ENCODE measurements around the gene RDH11. TPM values are rescaled to one million over a fixed set of nuclear protein-coding genes. Genes with fewer than 3 reads are reported as not detected.

RDH11 gene
- polyA plus RNA-seq, 3 donors: 64.9 to 70.7 (median 65.4) TPM

GRCh38 chr14:67668559-67668958, 27.0 kb downstream of the RDH11 start:
- peaks cover 0 to 13% of the 10 kb centered on the region in 2 donors for H3K36me3 ChIP-seq (replicated peaks in 1 of 2; ENCODE audit: control insufficient read depth in 1 of 2, insufficient read depth in 2 of 2, low read length in 2 of 2)
- intact Hi-C loops (cut with micrococcal nuclease): loop anchor here in 1 of 2 donors (5.0 kb wide), 4 partner anchors 34 to 241 kb away; partner anchors contain the start of genes ARG2 and RDH12
- peaks cover 100% of the 10 kb centered on the region for H3K79me2 ChIP-seq (ENCODE audit: insufficient read depth, low read length)
- Mint-ChIP-seq H3K36me3 (peaks cover 6 to 27% of the 10 kb centered on the region in 2 donors), H3K27ac (no peak overlapping the region), H3K9me3 (no peaks in the 10 kb centered on the region), H3K27me3 (ENCODE audit: low read depth in 3 of 3) (peaks cover 0 to 2% (median 0%) of the 10 kb centered on the region in 3 donors), H3K4me1 (peaks cover 42% of the 10 kb centered on the region), H3K4me3 (no peak overlapping the region)
- no peaks in the 10 kb centered on the region for H3K27me3 ChIP-seq (ENCODE audit: control insufficient read depth in 2 of 2, insufficient read depth in 2 of 2, low read length in 2 of 2)
- no peaks in the 10 kb centered on the region for H3K9me3 ChIP-seq (replicated peaks in 1 of 2; ENCODE audit: control insufficient read depth in 1 of 2, insufficient read depth in 1 of 2, low read length in 2 of 2)
- H2AFZ ChIP-seq (ENCODE audit: insufficient read depth, low read depth, low read length, poor library complexity, severe bottlenecking): no peak overlapping the region
- no peak overlapping the region for H3K4me3 ChIP-seq (replicated peaks in 1 of 3; ENCODE audit: low read depth in 2 of 3, low read length in 3 of 3)
- no peak overlapping the region for H3K27ac ChIP-seq (ENCODE audit: low read depth in 1 of 2, low read length in 2 of 2)
- peaks cover 97% of the 10 kb centered on the region for H4K20me1 ChIP-seq (ENCODE audit: insufficient read depth, low read length)
- TF ChIP-seq CTCF (IDR thresholded peaks at IDR 0.05): no peak
- H3K9ac ChIP-seq (ENCODE audit: insufficient read depth, low read length, poor library complexity, severe bottlenecking): no peak overlapping the region
- H3K4me2 ChIP-seq (replicated peaks; ENCODE audit: extremely low read depth, low read length, poor library complexity, severe bottlenecking): no peak overlapping the region
- DNase-seq: no peak
- H3K4me1 ChIP-seq (ENCODE audit: control insufficient read depth in 1 of 2, insufficient read depth in 2 of 2, low read length in 2 of 2): peaks cover 25 to 26% of the 10 kb centered on the region in 2 donors

GRCh38 chr14:67666750-67667449, 28.7 kb downstream of the RDH11 start:
- H3K4me1 Mint-ChIP-seq: peaks cover 33% of the 10 kb centered on the region
- no peaks in the 10 kb centered on the region for H3K9me3 Mint-ChIP-seq
- no CpG with 5 or more reads among the region's 1 CpG for WGBS (ENCODE audit: insufficient coverage)

More at GRCh38 chr14:67666750-67667449, 28.7 kb downstream of the RDH11 start:
- peaks cover 10 to 13% of the 10 kb centered on the region in 2 donors for H3K4me1 ChIP-seq (ENCODE audit: control insufficient read depth in 1 of 2, insufficient read depth in 2 of 2, low read length in 2 of 2)
- intact Hi-C loops (cut with micrococcal nuclease): loop anchor here in 1 of 2 donors (5.0 kb wide), 4 partner anchors 35 to 240 kb away; partner anchors contain the start of genes ARG2 and RDH12
- peaks cover 97% of the 10 kb centered on the region for H4K20me1 ChIP-seq (ENCODE audit: insufficient read depth, low read length)
- peaks cover 0 to 24% of the 10 kb centered on the region in 2 donors for H3K36me3 ChIP-seq (replicated peaks in 1 of 2; ENCODE audit: control insufficient read depth in 1 of 2, insufficient read depth in 2 of 2, low read length in 2 of 2)
- Mint-ChIP-seq H3K27ac (peak overlapping the region in 6 of 7 donors; percentile 58 to 84 (median 74)), H3K4me3 (no peak overlapping the region), H3K27me3 (ENCODE audit: low read depth in 3 of 3) (no peaks in the 10 kb centered on the region), H3K36me3 (peaks cover 14 to 29% of the 10 kb centered on the region in 2 donors)
- no peak overlapping the region for H2AFZ ChIP-seq (ENCODE audit: insufficient read depth, low read depth, low read length, poor library complexity, severe bottlenecking)
- no peaks in the 10 kb centered on the region for H3K9me3 ChIP-seq (replicated peaks in 1 of 2; ENCODE audit: control insufficient read depth in 1 of 2, insufficient read depth in 1 of 2, low read length in 2 of 2)
- peak; percentile 74 for TF ChIP-seq CTCF (IDR thresholded peaks at IDR 0.05)
- peak overlapping the region in 1 of 2 donors; percentile 39 for H3K27ac ChIP-seq (ENCODE audit: low read depth in 1 of 2, low read length in 2 of 2)
- peak; percentile 36 to 53 (median 51) for DNase-seq
- no peak overlapping the region for H3K4me3 ChIP-seq (replicated peaks in 1 of 3; ENCODE audit: low read depth in 2 of 3, low read length in 3 of 3)
- H3K27me3 ChIP-seq (ENCODE audit: control insufficient read depth in 2 of 2, insufficient read depth in 2 of 2, low read length in 2 of 2): no peaks in the 10 kb centered on the region
- H3K9ac ChIP-seq (ENCODE audit: insufficient read depth, low read length, poor library complexity, severe bottlenecking): no peak overlapping the region
- H3K4me2 ChIP-seq (replicated peaks; ENCODE audit: extremely low read depth, low read length, poor library complexity, severe bottlenecking): peak overlapping the region; percentile 1
- peaks cover 100% of the 10 kb centered on the region for H3K79me2 ChIP-seq (ENCODE audit: insufficient read depth, low read length)
